GM12891 (cell line): ENCODE results near the gene LRRC27.

ENCODE experiments used
- PAX5 ChIP-seq: IDR thresholded peaks from 2 replicates; pipeline ENCODE4 v1.6.1; 2011; ENCODE audit warnings: low read length, moderate library complexity, mild to moderate bottlenecking; ENCODE audit not compliant: insufficient read depth, severe bottlenecking
- POLR2A ChIP-seq: IDR thresholded peaks from 2 replicates; pipeline ENCODE4 v1.6.1; 2011; ENCODE audit warnings: low read depth, low read length, control low read depth
- POLR2AphosphoS5 ChIP-seq: IDR thresholded peaks from 2 replicates; pipeline ENCODE4 v1.6.1; 2011; ENCODE audit warnings: low read depth, low read length, control low read depth
- POU2F2 ChIP-seq: IDR thresholded peaks from 2 replicates; pipeline ENCODE4 v1.6.1; 2011; ENCODE audit warnings: low read depth, mild to moderate bottlenecking, control low read depth, low read length, moderate library complexity
- SPI1 ChIP-seq: IDR thresholded peaks from 2 replicates; pipeline ENCODE4 v1.6.1; 2011; ENCODE audit warnings: low read depth, low read length, control low read depth
- TAF1 ChIP-seq: IDR thresholded peaks from 2 replicates; pipeline ENCODE4 v1.6.1; 2011; ENCODE audit warnings: low read depth, low read length, control low read depth

GRCh38 chr10:132391676-132392020, 59.7 kb downstream of the LRRC27 start:
- TF ChIP-seq POLR2A: no peak
- TF ChIP-seq POLR2AphosphoS5: no peak
- TF ChIP-seq PAX5: no peak
- no peak for TF ChIP-seq TAF1
- no peak for TF ChIP-seq SPI1
- no peak for TF ChIP-seq POU2F2
